Measurements from ENCODE around the gene SH3D19. TPM values are rescaled to one million over a fixed set of nuclear protein-coding genes. Genes with fewer than 3 reads are reported as not detected.

The SH3D19 gene
- total and polyA plus RNA-seq, 2 of the 4 experiments (the other 2 are of a cell fraction) = 14.4 to 27.2 TPM

- TF ChIP-seq RFX5 (IDR thresholded peaks at IDR 0.05; ENCODE audit: low read depth, low read length) (no peak), MAFK (IDR thresholded peaks at IDR 0.05; ENCODE audit: low read depth, low read length) (no peak), POLR2A (IDR thresholded peaks at IDR 0.05; ENCODE audit: low read depth, low read length) (no peak), MAZ (IDR thresholded peaks at IDR 0.05; ENCODE audit: borderline replicate concordance, low read depth, low read length) (no peak), BHLHE40 (IDR thresholded peaks at IDR 0.05; ENCODE audit: low read depth, low read length) (no peak)
- DNase-seq (peak; percentile 16), ATAC-seq (ENCODE audit: low read depth) (no peak)
- dilution Hi-C loops (cut with HindIII; ENCODE audit: low sequenced_read_pairs, unreplicated experiment) = no loop called here
- Histone ChIP-seq H3K79me1 (ENCODE audit: low read depth in 1 of 2, low read length in 2 of 2) (no peaks in the 10 kb centered on the region), H3K4me2 (ENCODE audit: low read depth, low read length) (no peak overlapping the region; the same call in none of the 2 replicates), H2BK5ac (ENCODE audit: low read depth, low read length, poor library complexity, severe bottlenecking) (no peak overlapping the region), H2AK5ac (ENCODE audit: low read depth, low read length) (peak overlapping the region; percentile 65), H2AFZ (replicated peaks; ENCODE audit: low read length, poor library complexity) (peak overlapping the region; percentile 14), H4K91ac (ENCODE audit: insufficient read depth, low read depth, low read length) (no peak overlapping the region), H3K4ac (ENCODE audit: low read depth, low read length) (no peak overlapping the region), H2BK120ac (ENCODE audit: low read depth, low read length) (no peak overlapping the region), H3K23ac (ENCODE audit: low read depth, low read length) (no peak overlapping the region), H3K9ac (ENCODE audit: low read depth, low read length) (no peak overlapping the region), H2BK20ac (ENCODE audit: low read depth, low read length) (no peak overlapping the region), H4K5ac (ENCODE audit: low read depth, low read length) (no peak overlapping the region), H3K4me1 (ENCODE audit: control insufficient read depth, insufficient read depth, low read length) (peaks cover 2% of the 10 kb centered on the region; the same call in 1 of the 2 replicates), H3K9me1 (ENCODE audit: insufficient read depth, low read length) (no peaks in the 10 kb centered on the region), H4K20me1 (ENCODE audit: insufficient read depth, low read length) (no peaks in the 10 kb centered on the region), H3K36me3 (ENCODE audit: control insufficient read depth, insufficient read depth, low read length) (no peaks in the 10 kb centered on the region), H3K14ac (replicated peaks; ENCODE audit: low read depth, low read length) (no peak overlapping the region), H3K9me3 (ENCODE audit: control insufficient read depth, insufficient read depth, low read length) (no peaks in the 10 kb centered on the region), H3K18ac (ENCODE audit: low read depth, low read length) (no peak overlapping the region), H3K27me3 (ENCODE audit: control insufficient read depth, insufficient read depth, low read length) (peaks cover 3% of the 10 kb centered on the region; the same call in 1 of the 2 replicates), H3K4me3 (ENCODE audit: insufficient read depth, low read depth, low read length) (no peak overlapping the region), H3K56ac (ENCODE audit: extremely low read depth, insufficient read depth, low read length) (no peak overlapping the region), H4K8ac (ENCODE audit: low read depth in 2 of 2, low read length in 2 of 2) (no peak overlapping the region), H2AK9ac (replicated peaks; ENCODE audit: low read depth, low read length, poor library complexity) (peak overlapping the region; percentile 56), H3K27ac (ENCODE audit: insufficient read depth, low read length) (no peak overlapping the region), H2BK15ac (ENCODE audit: low read depth, low read length) (no peak overlapping the region)
- ChIA-PET POLR2A (ENCODE audit: unreplicated experiment) (no interaction called here), CTCF (no interaction called here)
- intact Hi-C loops (cut with micrococcal nuclease) = no loop called here
- BruUV-seq (replicated peaks) = no TSS peak
- WGBS, 2 experiments (ENCODE audit: extremely low coverage in 2 of 2, insufficient read length in 1 of 2) = no CpG with 5 or more reads among the region's 1 CpG
- in situ Hi-C loops (cut with MboI; ENCODE audit: low sequenced_read_pairs) = no loop called here
Observed at GRCh38 chr4:151331276-151332042, 6.1 kb upstream of the SH3D19 start.
